B cell (primary cell): Measurements from ENCODE around the gene NLRC5. TPM values are rescaled to one million over a fixed set of nuclear protein-coding genes. Genes with fewer than 3 reads are reported as not detected.

ENCODE experiments used
- ATAC-seq: fragments of 200-7000 bp; cut with Tn5 transposase; one replicate; pipeline ENCODE4 v1.10.0; 2021; ENCODE audit warnings: low read depth, mild to moderate bottlenecking, moderate number of reproducible peaks, moderate library complexity
- CTCF ChIA-PET: fragments of 350-600 bp; sonication (Branson Sonifier 250); formaldehyde crosslinking; loops from one replicate; lab custom pipeline; 2021; ENCODE audit warnings: antibody characterized with exemption, inconsistent platforms; lab: Charles Lee
- POLR2A ChIA-PET: fragments of 350-600 bp; sonication (Branson Sonifier 250); formaldehyde crosslinking; loops from one replicate; lab custom pipeline; 2021; ENCODE audit warnings: antibody characterized with exemption; lab: Charles Lee
- DNase-seq: peaks from one replicate; pipeline ENCODE4 v3.0.0; 2013
- H2AFZ ChIP-seq: 2 replicates; pipeline ENCODE4 v1.6.1; 2012; ENCODE audit warnings: mild to moderate bottlenecking, low read depth, low read length; ENCODE audit not compliant: insufficient read depth, poor library complexity, severe bottlenecking
- H3K27ac ChIP-seq, 2 donors: 1 replicate in 1 of 2; 2 replicates in 1 of 2; pipeline ENCODE4 v1.5.1; 2012 to 2013; ENCODE audit warnings: low read length in 2 of 2, mild to moderate bottlenecking in 2 of 2, moderate library complexity in 1 of 2
- H3K27me3 ChIP-seq, 4 experiments: fragments of 200-600 bp in 1 of 4; sonication (generic) in 1 of 4; replicated peaks in 1 of 4; 1 replicate in 2 of 4; 2 replicates in 2 of 4; pipeline versions ENCODE4 v1.6.1 to v1.7.0; 2013 to 2016; ENCODE audit warnings: low read length in 3 of 4, mild to moderate bottlenecking in 2 of 4, mixed read lengths in 1 of 4, moderate library complexity in 1 of 4; ENCODE audit not compliant: insufficient read depth in 4 of 4, control insufficient read depth in 3 of 4; ENCODE audit errors: control extremely low read depth in 1 of 4
- H3K36me3 ChIP-seq, 2 experiments: replicated peaks in 1 of 2; 1 replicate in 1 of 2; 2 replicates in 1 of 2; pipeline versions ENCODE4 v1.6.1 to v1.7.1; 2013; ENCODE audit warnings: low read length in 1 of 2; ENCODE audit not compliant: insufficient read depth in 2 of 2, control insufficient read depth in 1 of 2; ENCODE audit errors: control extremely low read depth in 1 of 2, extremely low read depth in 1 of 2
- H3K4me1 ChIP-seq, 2 donors: fragments of 200-600 bp in 1 of 2; sonication (generic) in 1 of 2; 1 replicate in 1 of 2; 2 replicates in 1 of 2; pipeline versions ENCODE4 v1.5.1 to v1.6.1; 2013 to 2017; ENCODE audit warnings: low read length in 2 of 2; ENCODE audit not compliant: control insufficient read depth in 2 of 2, insufficient read depth in 2 of 2
- H3K4me2 ChIP-seq: replicated peaks from 2 replicates; pipeline ENCODE3; 2012; ENCODE audit warnings: mild to moderate bottlenecking, low read depth, low read length; ENCODE audit not compliant: poor library complexity, severe bottlenecking
- H3K4me3 ChIP-seq, 5 experiments: fragments of 200-600 bp in 1 of 5; sonication (generic) in 1 of 5; 1 replicate in 3 of 5; 2 replicates in 2 of 5; pipeline versions ENCODE4 v1.5.1 to v1.7.0; 2011 to 2016; ENCODE audit warnings: low read length in 4 of 5, mild to moderate bottlenecking in 4 of 5, low read depth in 2 of 5, control low read depth in 1 of 5, moderate library complexity in 1 of 5; ENCODE audit not compliant: insufficient read depth in 1 of 5; ENCODE audit errors: control extremely low read depth in 1 of 5, extremely low read depth in 1 of 5
- H3K79me2 ChIP-seq: fragments of 200-600 bp; sonication (generic); one replicate; pipeline ENCODE4 v1.6.0; 2016; ENCODE audit warnings: low read length; ENCODE audit not compliant: control insufficient read depth, insufficient read depth
- H3K9ac ChIP-seq: fragments of 200-600 bp; sonication (generic); 2 replicates; pipeline ENCODE4 v1.6.1; 2017; ENCODE audit warnings: mild to moderate bottlenecking, low read length, moderate library complexity
- H3K9me3 ChIP-seq, 3 donors: one replicate each; pipeline versions ENCODE4 v1.6.1 to v1.7.1; 2013; ENCODE audit warnings: low read length in 2 of 3; ENCODE audit not compliant: control insufficient read depth in 2 of 3, insufficient read depth in 1 of 3; ENCODE audit errors: control extremely low read depth in 1 of 3
- H4K20me1 ChIP-seq: 2 replicates; pipeline ENCODE4 v1.6.0; 2012; ENCODE audit warnings: mild to moderate bottlenecking, low read length; ENCODE audit not compliant: insufficient read depth, control insufficient read depth, poor library complexity, severe bottlenecking
- H3K27ac Mint-ChIP-seq: one replicate; pipeline ENCODE4 v1.8.0; 2021; ENCODE audit warnings: mixed read lengths
- H3K27me3 Mint-ChIP-seq: one replicate; pipeline ENCODE4 v1.8.0; 2021; ENCODE audit warnings: mixed read lengths
- H3K4me1 Mint-ChIP-seq: one replicate; pipeline ENCODE4 v1.8.0; 2021; ENCODE audit warnings: mixed read lengths
- H3K4me3 Mint-ChIP-seq: one replicate; pipeline ENCODE4 v1.8.0; 2021; ENCODE audit warnings: mixed read lengths
- H3K9me3 Mint-ChIP-seq: one replicate; pipeline ENCODE4 v1.8.0; 2022; ENCODE audit warnings: mixed read lengths; ENCODE audit not compliant: insufficient read depth
- CTCF ChIP-seq: fragments of 200-600 bp; IDR thresholded peaks from one replicate; pipeline ENCODE4 v1.8.0; 2022; ENCODE audit warnings: antibody characterized with exemption, mild to moderate bottlenecking
- EZH2 ChIP-seq: IDR thresholded peaks from 2 replicates; pipeline ENCODE4 v1.6.1; 2012; ENCODE audit warnings: borderline replicate concordance, low read depth, mild to moderate bottlenecking, moderate library complexity, low read length; ENCODE audit not compliant: insufficient read depth, poor library complexity, severe bottlenecking
- WGBS: methylation state at CpG from one replicate; pipeline ENCODE4 v1.1.5; 2013; ENCODE audit warnings: missing lambda C conversion rate; ENCODE audit not compliant: insufficient coverage; 5-methylcytosine and 5-hydroxymethylcytosine counted together
- intact Hi-C: fragments of 100-400 bp; cut with micrococcal nuclease; formaldehyde crosslinking; loops from one replicate; pipeline ENCODE4 v1.10.0; 2022
- polyA plus RNA-seq: library from polyadenylated mRNA; depleted of rRNA; stranded (reverse); fragments of >200 nt; gene quantifications from 2 replicates; pipeline ENCODE4 v1.2.3, GENCODE V29; 2012
- total RNA-seq, 2 donors: library from RNA; stranded (reverse); fragments of 120-200 nt in 1 of 2; gene quantifications; 1 replicate in 1 of 2; 2 replicates in 1 of 2; pipeline versions ENCODE4 v1.2.3 to v1.2.4, GENCODE V29; 2013 to 2022

Gene NLRC5
- total and polyA plus RNA-seq, 2 donors (not counting 1 experiment from before 2014, with no cell fraction given), result 349 to 510 TPM

DNA sequence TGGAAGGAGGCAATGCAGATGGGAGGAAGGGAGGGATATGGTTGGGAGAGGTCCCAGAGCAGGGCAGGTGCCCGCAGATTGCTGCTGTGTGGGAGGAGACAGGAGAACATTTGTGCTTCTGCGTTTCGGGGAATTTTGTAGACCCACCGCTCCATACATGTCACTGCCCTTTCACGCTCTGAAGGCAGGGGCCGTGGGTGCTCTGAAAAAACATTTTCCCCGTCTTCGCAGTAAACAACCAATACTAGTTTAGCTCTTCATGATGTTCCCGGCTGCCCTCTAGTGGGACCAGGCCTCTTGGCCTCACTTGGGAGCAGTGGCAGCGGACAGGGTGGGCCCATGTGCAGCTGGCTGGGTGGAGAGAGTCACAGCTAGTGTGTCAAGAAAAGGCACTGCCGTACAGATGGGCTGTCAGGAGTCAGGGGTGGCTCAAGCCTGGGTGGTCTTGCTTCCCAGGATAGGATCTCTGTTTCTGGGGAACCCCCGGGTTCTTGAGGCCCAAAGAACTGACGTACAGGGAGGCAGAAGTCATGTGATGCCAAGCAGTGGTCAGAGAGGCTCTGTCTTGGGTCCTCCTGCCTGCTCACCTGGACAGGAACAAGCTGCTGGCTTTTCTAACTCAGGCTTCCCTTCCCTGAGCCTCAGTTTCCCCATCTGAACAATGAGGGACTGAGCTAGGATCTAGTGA lies 56.5 kb downstream of the NLRC5 start:
- CTCF ChIA-PET, result interaction anchor here (0.5 to 5.9 kb wide), 36 partner anchors 8 to 253 kb away, joined by 3 to 213 read pairs (median 5); partner anchors contain the start of genes CETP, CPNE2 and NLRC5
- Histone ChIP-seq H3K4me1 (peaks cover 51 to 69% of the 10 kb centered on the region in 2 donors), H3K36me3 (peaks cover 1 to 54% of the 10 kb centered on the region in 2 experiments), H3K27me3 (no peaks in the 10 kb centered on the region), H3K27ac (peak overlapping the region; percentile 65 to 72), H3K9ac (peak overlapping the region; percentile 22), H3K79me2 (no peaks in the 10 kb centered on the region), H4K20me1 (no peaks in the 10 kb centered on the region), H3K4me2 (peak overlapping the region; percentile 63), H2AFZ (peak overlapping the region; percentile 53), H3K9me3 (peaks cover 0 to 7% (median 0%) of the 10 kb centered on the region in 3 donors), H3K4me3 (peak overlapping the region in 2 of 5 experiments; percentile 25 to 38)
- peak overlapping the region; percentile 98 for H3K27ac Mint-ChIP-seq
- intact Hi-C loops, result loop anchor here (1.0 kb wide), 5 partner anchors 57 to 179 kb away; partner anchors contain the start of gene NLRC5
- H3K27me3 Mint-ChIP-seq, result no peaks in the 10 kb centered on the region
- POLR2A ChIA-PET, result interaction anchor here (0.6 to 3.1 kb wide), 16 partner anchors 8 to 185 kb away, joined by 3 to 24 read pairs (median 3); partner anchors contain the start of genes HERPUD1 and NLRC5
- TF ChIP-seq CTCF (peak; percentile 67), EZH2 (no peak)
- H3K9me3 Mint-ChIP-seq, result no peaks in the 10 kb centered on the region
- peak; percentile 48 for ATAC-seq
- 38% methylated on average over 11 of the region's 13 CpGs for WGBS
- H3K4me3 Mint-ChIP-seq, result peak overlapping the region; percentile 78
- peaks cover 68% of the 10 kb centered on the region for H3K4me1 Mint-ChIP-seq
- DNase-seq, result peak; percentile 84

DNA sequence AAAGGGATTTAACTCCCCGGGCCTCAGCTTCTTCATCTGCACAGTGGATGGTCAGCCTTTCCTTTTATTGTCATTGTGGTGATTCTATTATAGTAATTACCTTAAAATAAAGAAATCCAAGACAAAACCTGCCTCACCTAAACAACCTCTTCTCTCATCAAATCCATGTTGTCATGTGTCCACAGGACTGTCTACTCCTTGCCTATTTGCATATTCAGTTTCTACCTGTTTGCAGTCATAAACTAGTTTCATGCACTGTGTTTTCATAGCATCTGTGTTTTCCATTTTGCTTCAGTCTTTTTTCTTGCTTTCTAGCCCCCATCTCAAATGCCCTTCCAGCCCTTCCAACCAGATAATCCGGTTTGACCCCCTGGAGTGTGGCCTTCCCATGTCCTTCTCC lies 58.7 kb downstream of the NLRC5 start:
- H4K20me1 ChIP-seq, result no peaks in the 10 kb centered on the region
- H3K9ac ChIP-seq, result no peak overlapping the region
- peak overlapping the region in 1 of 2 donors; percentile 39 for H3K27ac ChIP-seq
- ATAC-seq (no peak), DNase-seq (no peak)
- no peak overlapping the region for H3K4me3 ChIP-seq
- H3K9me3 Mint-ChIP-seq, result no peaks in the 10 kb centered on the region
- H3K4me1 ChIP-seq, result peaks cover 28 to 47% of the 10 kb centered on the region in 2 donors
- WGBS, result 89% methylated on average over 1 of the region's 2 CpGs
- no peaks in the 10 kb centered on the region for H3K27me3 Mint-ChIP-seq
- H2AFZ ChIP-seq, result no peak overlapping the region
- H3K79me2 ChIP-seq, result no peaks in the 10 kb centered on the region
- H3K27ac Mint-ChIP-seq, result peak overlapping the region; percentile 79
- H3K4me1 Mint-ChIP-seq, result peaks cover 49% of the 10 kb centered on the region
- peaks cover 3 to 69% of the 10 kb centered on the region in 2 experiments for H3K36me3 ChIP-seq
- H3K4me2 ChIP-seq, result no peak overlapping the region
- no peaks in the 10 kb centered on the region for H3K9me3 ChIP-seq
- TF ChIP-seq CTCF (no peak), EZH2 (no peak)
- H3K27me3 ChIP-seq, result no peaks in the 10 kb centered on the region
- intact Hi-C loops, result no loop called here
- ChIA-PET POLR2A (no interaction called here), CTCF (interaction anchor here (5.9 kb wide), 1 partner anchor 84 kb away, joined by 213 read pairs; the partner anchor contains the start of gene CETP)
- no peak overlapping the region for H3K4me3 Mint-ChIP-seq
